Measurements from ENCODE around the gene PHLDB3.

DNA sequence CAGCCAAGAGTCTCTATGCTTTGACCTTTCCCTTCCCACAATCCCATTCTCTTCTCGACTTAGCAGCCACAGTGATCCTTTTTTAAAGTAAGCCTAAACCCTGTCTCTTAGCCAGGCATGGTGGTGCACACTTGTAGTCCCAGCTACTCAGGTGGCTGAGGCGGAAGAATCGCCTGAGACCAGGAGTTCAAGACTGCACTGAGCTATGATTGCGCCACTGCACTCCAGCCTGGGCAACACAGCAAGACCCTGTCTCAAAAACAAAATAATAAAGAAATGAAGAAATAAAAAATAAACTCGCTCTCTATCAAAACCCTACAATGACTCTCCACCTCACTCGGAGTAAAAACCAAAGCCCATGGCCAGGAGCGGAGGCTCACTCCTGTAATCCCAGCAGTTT lies 75.2 kb downstream of the PHLDB3 start:
- TF ChIP-seq, protein P1, sequence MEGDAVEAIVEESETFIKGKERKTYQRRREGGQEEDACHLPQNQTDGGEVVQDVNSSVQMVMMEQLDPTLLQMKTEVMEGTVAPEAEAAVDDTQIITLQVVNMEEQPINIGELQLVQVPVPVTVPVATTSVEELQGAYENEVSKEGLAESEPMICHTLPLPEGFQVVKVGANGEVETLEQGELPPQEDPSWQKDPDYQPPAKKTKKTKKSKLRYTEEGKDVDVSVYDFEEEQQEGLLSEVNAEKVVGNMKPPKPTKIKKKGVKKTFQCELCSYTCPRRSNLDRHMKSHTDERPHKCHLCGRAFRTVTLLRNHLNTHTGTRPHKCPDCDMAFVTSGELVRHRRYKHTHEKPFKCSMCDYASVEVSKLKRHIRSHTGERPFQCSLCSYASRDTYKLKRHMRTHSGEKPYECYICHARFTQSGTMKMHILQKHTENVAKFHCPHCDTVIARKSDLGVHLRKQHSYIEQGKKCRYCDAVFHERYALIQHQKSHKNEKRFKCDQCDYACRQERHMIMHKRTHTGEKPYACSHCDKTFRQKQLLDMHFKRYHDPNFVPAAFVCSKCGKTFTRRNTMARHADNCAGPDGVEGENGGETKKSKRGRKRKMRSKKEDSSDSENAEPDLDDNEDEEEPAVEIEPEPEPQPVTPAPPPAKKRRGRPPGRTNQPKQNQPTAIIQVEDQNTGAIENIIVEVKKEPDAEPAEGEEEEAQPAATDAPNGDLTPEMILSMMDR (conservative IDR thresholded peaks at IDR 0.05; ENCODE audit: low read length), result no peak
- no peak for TF ChIP-seq EZH2phosphoT487 (IDR thresholded peaks at IDR 0.05; ENCODE audit: borderline replicate concordance)

All from Loucy (cell line).